Keratinocyte (primary cell): ENCODE results near the gene HOXC6. TPM values are rescaled to one million over a fixed set of nuclear protein-coding genes. Genes with fewer than 3 reads are reported as not detected.

ENCODE experiments used
- DNase-seq: peaks from one replicate; pipeline ENCODE4 v3.0.0-alpha.2; 2011; ENCODE audit warnings: low read depth, missing footprints, low spot score
- FAIRE-seq: peaks from 2 replicates; lab custom pipeline; 2011; peaks lifted over from hg19 to GRCh38; lab: Jason Lieb, UNC
- H2AFZ ChIP-seq: 2 replicates; pipeline ENCODE4 v1.6.0; 2012; ENCODE audit warnings: low read length, control low read depth, inconsistent platforms; ENCODE audit not compliant: control insufficient read depth
- H3K27ac ChIP-seq: 2 replicates; pipeline ENCODE4 v1.5.1; 2011; ENCODE audit warnings: low read length; ENCODE audit not compliant: control insufficient read depth, insufficient read depth
- H3K27me3 ChIP-seq: 3 replicates; pipeline ENCODE4 v1.6.0; 2011; ENCODE audit warnings: low read length; ENCODE audit not compliant: control insufficient read depth, insufficient read depth; ENCODE audit errors: extremely low read depth
- H3K36me3 ChIP-seq, 2 experiments: 2 replicates in 1 of 2; 3 replicates in 1 of 2; pipeline ENCODE4 v1.5.1; 2011; ENCODE audit warnings: low read length in 2 of 2, mild to moderate bottlenecking in 1 of 2; ENCODE audit not compliant: control insufficient read depth in 2 of 2, insufficient read depth in 2 of 2; ENCODE audit errors: extremely low read depth in 1 of 2
- H3K4me1 ChIP-seq: 3 replicates; pipeline ENCODE4 v1.5.1; 2011; ENCODE audit warnings: low read length; ENCODE audit not compliant: control insufficient read depth, insufficient read depth; ENCODE audit errors: extremely low read depth
- H3K4me2 ChIP-seq: 3 replicates; pipeline ENCODE4 v1.6.0; 2011; ENCODE audit warnings: low read depth, low read length; ENCODE audit not compliant: control insufficient read depth, insufficient read depth; ENCODE audit errors: extremely low read depth
- H3K4me3 ChIP-seq, 3 experiments: fragments of 200-600 bp in 1 of 3; sonication (generic) in 1 of 3; 2 replicates in 2 of 3; 3 replicates in 1 of 3; pipeline ENCODE4 v1.5.1; 2011 to 2016; ENCODE audit warnings: low read length in 3 of 3, mild to moderate bottlenecking in 3 of 3, control low read depth in 2 of 3, inconsistent platforms in 1 of 3, low read depth in 1 of 3, mixed read lengths in 1 of 3, mixed run types in 1 of 3, moderate library complexity in 1 of 3; ENCODE audit not compliant: control insufficient read depth in 2 of 3, insufficient read depth in 2 of 3; ENCODE audit errors: extremely low read depth in 1 of 3
- H3K79me2 ChIP-seq: 2 replicates; pipeline ENCODE4 v1.6.0; 2012; ENCODE audit warnings: low read length; ENCODE audit not compliant: control insufficient read depth, insufficient read depth
- H3K9ac ChIP-seq: 3 replicates; pipeline ENCODE4 v1.6.0; 2011; ENCODE audit warnings: low read length; ENCODE audit not compliant: control insufficient read depth, insufficient read depth; ENCODE audit errors: extremely low read depth
- H3K9me1 ChIP-seq: 3 replicates; pipeline ENCODE4 v1.6.0; 2011; ENCODE audit warnings: low read length; ENCODE audit not compliant: control insufficient read depth, insufficient read depth; ENCODE audit errors: extremely low read depth
- H3K9me3 ChIP-seq: 2 replicates; pipeline ENCODE4 v1.5.1; 2012; ENCODE audit warnings: low read depth, low read length; ENCODE audit not compliant: control insufficient read depth
- H4K20me1 ChIP-seq: 3 replicates; pipeline ENCODE4 v1.6.0; 2011; ENCODE audit warnings: low read length; ENCODE audit not compliant: control insufficient read depth, insufficient read depth; ENCODE audit errors: extremely low read depth
- EZH2 ChIP-seq: IDR thresholded peaks from one replicate; pipeline ENCODE4 v1.6.1; 2012; ENCODE audit warnings: inconsistent platforms, mild to moderate bottlenecking, low read length, moderate library complexity
- dilution Hi-C: fragments of 300-500 bp; cut with MboI; formaldehyde crosslinking; loops from one replicate; pipeline ENCODE4 v1.7.0; 2020; ENCODE audit warnings: low sequenced_read_pairs; ENCODE audit not compliant: extremely low pct_ligation_motif_present
- polyA plus RNA-seq, 5 experiments: library from polyadenylated mRNA; depleted of rRNA in 3 of 5; stranded (reverse) in 3 of 5; stranded (forward) in 1 of 5; unstranded in 1 of 5; fragments of >200 nt; gene quantifications; 1 replicate in 1 of 5; 2 replicates in 3 of 5; 3 replicates in 1 of 5; pipeline versions ENCODE4 v1.2.1 to v1.2.3, GENCODE V29; 2011 to 2012; ENCODE audit warnings: missing spikeins in 2 of 5, low read depth in 1 of 5, low replicate concordance in 1 of 5
- TF ChIP-seq, protein P1 (sequence below), 3 experiments: IDR thresholded peaks in 1 of 3; conservative IDR thresholded peaks in 1 of 3; optimal IDR thresholded peaks in 1 of 3; 2 replicates in 2 of 3; 3 replicates in 1 of 3; pipeline versions ENCODE3 to v1.5.1; 2011; ENCODE audit warnings: low read length in 3 of 3, mild to moderate bottlenecking in 3 of 3, moderate library complexity in 2 of 3, control low read depth in 1 of 3, inconsistent platforms in 1 of 3; ENCODE audit not compliant: insufficient read depth in 2 of 3; ENCODE audit errors: extremely low read depth in 1 of 3

HOXC6 gene
- polyA plus RNA-seq, 1 donor (not counting 4 experiments of a cell fraction or from before 2014, with no cell fraction given) = 4.7 TPM

GRCh38 chr12:54032086-54032619 lies 3.9 kb downstream of the HOXC6 start:
- dilution Hi-C loops = no loop called here
- TF ChIP-seq EZH2 = no peak
- TF ChIP-seq, protein P1, sequence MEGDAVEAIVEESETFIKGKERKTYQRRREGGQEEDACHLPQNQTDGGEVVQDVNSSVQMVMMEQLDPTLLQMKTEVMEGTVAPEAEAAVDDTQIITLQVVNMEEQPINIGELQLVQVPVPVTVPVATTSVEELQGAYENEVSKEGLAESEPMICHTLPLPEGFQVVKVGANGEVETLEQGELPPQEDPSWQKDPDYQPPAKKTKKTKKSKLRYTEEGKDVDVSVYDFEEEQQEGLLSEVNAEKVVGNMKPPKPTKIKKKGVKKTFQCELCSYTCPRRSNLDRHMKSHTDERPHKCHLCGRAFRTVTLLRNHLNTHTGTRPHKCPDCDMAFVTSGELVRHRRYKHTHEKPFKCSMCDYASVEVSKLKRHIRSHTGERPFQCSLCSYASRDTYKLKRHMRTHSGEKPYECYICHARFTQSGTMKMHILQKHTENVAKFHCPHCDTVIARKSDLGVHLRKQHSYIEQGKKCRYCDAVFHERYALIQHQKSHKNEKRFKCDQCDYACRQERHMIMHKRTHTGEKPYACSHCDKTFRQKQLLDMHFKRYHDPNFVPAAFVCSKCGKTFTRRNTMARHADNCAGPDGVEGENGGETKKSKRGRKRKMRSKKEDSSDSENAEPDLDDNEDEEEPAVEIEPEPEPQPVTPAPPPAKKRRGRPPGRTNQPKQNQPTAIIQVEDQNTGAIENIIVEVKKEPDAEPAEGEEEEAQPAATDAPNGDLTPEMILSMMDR (optimal IDR thresholded peaks at IDR 0.05 in 1 of 3, IDR thresholded peaks at IDR 0.05 in 1 of 3, conservative IDR thresholded peaks at IDR 0.05 in 1 of 3; ENCODE audit: extremely low read depth in 1 of 3, insufficient read depth in 2 of 3, low read length in 3 of 3) = no peak
- no peak overlapping the region for H2AFZ ChIP-seq
- no peaks in the 10 kb centered on the region for H3K9me1 ChIP-seq
- no peak overlapping the region for H3K9ac ChIP-seq
- no peaks in the 10 kb centered on the region for H4K20me1 ChIP-seq
- H3K27ac ChIP-seq = no peak overlapping the region
- no peaks in the 10 kb centered on the region for H3K27me3 ChIP-seq
- no peak for DNase-seq
- no peak overlapping the region for H3K4me2 ChIP-seq
- H3K36me3 ChIP-seq = peaks cover 0 to 1% of the 10 kb centered on the region in 2 experiments
- FAIRE-seq = no peak
- no peaks in the 10 kb centered on the region for H3K9me3 ChIP-seq
- H3K79me2 ChIP-seq = peaks cover 21% of the 10 kb centered on the region
- H3K4me1 ChIP-seq = peaks cover 39% of the 10 kb centered on the region
- no peak overlapping the region for H3K4me3 ChIP-seq

- DNase-seq = no peak
- H3K9ac ChIP-seq = peak within 1 kb of the TSS; percentile 66
- H3K79me2 ChIP-seq = peaks cover 16% of the 10 kb centered on the region
- no peaks in the 10 kb centered on the region for H3K9me1 ChIP-seq
- no peaks in the 10 kb centered on the region for H4K20me1 ChIP-seq
- H3K36me3 ChIP-seq = peaks cover 0 to 1% of the 10 kb centered on the region in 2 experiments
- peak within 1 kb of the TSS; percentile 58 for H3K27ac ChIP-seq
- peak within 1 kb of the TSS; percentile 95 for H3K4me2 ChIP-seq
- dilution Hi-C loops = no loop called here
- H2AFZ ChIP-seq = peak within 1 kb of the TSS; percentile 67
- H3K4me1 ChIP-seq = peaks cover 37% of the 10 kb centered on the region
- H3K4me3 ChIP-seq = peak within 1 kb of the TSS; percentile 33 to 77 (median 65)
- FAIRE-seq = peak; percentile 73
- no peak for TF ChIP-seq EZH2
- TF ChIP-seq, protein P1 (optimal IDR thresholded peaks at IDR 0.05 in 1 of 3, IDR thresholded peaks at IDR 0.05 in 1 of 3, conservative IDR thresholded peaks at IDR 0.05 in 1 of 3; ENCODE audit: extremely low read depth in 1 of 3, insufficient read depth in 2 of 3, low read length in 3 of 3) = peak; percentile 89 to 96 (median 91)
- H3K9me3 ChIP-seq = no peaks in the 10 kb centered on the region
- no peaks in the 10 kb centered on the region for H3K27me3 ChIP-seq
These were observed 4.4 kb downstream of the HOXC6 start, which contains the start of gene HOXC5 for GRCh38 chr12:54032627-54033100. Gene HOXC5, plus strand, starts transcription at chr12:54033050. Its CDS starts 73 bp downstream, at chr12:54033123.
